Prostate gland (tissue), 2 donors: ENCODE measurements around the gene KIF18B.

ENCODE experiments used
- POLR2A ChIP-seq: fragments of 450-650 bp; IDR thresholded peaks from one replicate; pipeline ENCODE4 v1.6.1; 2016; ENCODE audit warnings: antibody characterized with exemption, mild to moderate bottlenecking
- POLR2AphosphoS5 ChIP-seq: sonication (generic); formaldehyde crosslinking; IDR thresholded peaks from one replicate; pipeline ENCODE4 v1.6.1; 2017; ENCODE audit warnings: antibody characterized with exemption
- TF ChIP-seq, protein P1 (sequence below), 4 experiments: fragments of 200-600 bp in 2 of 4; fragments of 450-650 bp in 2 of 4; sonication (generic) in 2 of 4; IDR thresholded peaks; 1 replicate in 3 of 4; 2 replicates in 1 of 4; pipeline ENCODE4 v1.5.1; 2016 to 2019; ENCODE audit warnings: antibody characterized with exemption in 4 of 4, mild to moderate bottlenecking in 2 of 4, moderate library complexity in 2 of 4

DNA sequence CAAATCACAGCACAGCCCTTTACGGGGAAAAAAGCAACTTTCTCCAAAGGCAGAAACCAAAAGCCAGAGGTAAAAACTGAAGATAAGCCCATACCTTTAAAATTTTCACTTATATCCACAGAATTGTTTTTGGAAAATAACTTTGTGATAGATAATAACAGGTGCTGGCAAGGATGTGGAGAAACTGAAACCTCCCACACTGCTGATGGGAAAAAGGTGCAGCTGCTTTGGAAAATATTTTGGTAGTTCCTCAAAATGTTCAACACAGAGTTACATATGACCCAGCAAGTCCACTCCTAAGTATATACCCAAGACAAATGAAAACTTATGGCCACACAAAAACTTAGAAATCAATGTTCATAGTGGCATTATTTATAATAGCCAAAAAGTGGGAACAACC is 60.6 kb downstream of the KIF18B start:
- TF ChIP-seq, protein P1, sequence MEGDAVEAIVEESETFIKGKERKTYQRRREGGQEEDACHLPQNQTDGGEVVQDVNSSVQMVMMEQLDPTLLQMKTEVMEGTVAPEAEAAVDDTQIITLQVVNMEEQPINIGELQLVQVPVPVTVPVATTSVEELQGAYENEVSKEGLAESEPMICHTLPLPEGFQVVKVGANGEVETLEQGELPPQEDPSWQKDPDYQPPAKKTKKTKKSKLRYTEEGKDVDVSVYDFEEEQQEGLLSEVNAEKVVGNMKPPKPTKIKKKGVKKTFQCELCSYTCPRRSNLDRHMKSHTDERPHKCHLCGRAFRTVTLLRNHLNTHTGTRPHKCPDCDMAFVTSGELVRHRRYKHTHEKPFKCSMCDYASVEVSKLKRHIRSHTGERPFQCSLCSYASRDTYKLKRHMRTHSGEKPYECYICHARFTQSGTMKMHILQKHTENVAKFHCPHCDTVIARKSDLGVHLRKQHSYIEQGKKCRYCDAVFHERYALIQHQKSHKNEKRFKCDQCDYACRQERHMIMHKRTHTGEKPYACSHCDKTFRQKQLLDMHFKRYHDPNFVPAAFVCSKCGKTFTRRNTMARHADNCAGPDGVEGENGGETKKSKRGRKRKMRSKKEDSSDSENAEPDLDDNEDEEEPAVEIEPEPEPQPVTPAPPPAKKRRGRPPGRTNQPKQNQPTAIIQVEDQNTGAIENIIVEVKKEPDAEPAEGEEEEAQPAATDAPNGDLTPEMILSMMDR (IDR thresholded peaks at IDR 0.05), result no peak
- TF ChIP-seq POLR2A (no peak), POLR2AphosphoS5 (no peak)
